HG02973 (cell line): Measurements from ENCODE around the gene ZNF384.

ENCODE experiments used
- ATAC-seq: cut with Tn5 transposase; IDR thresholded peaks from one replicate; pipeline ENCODE4 v1.9.1; 2021; ENCODE audit warnings: moderate library complexity; ENCODE audit not compliant: unreplicated experiment

ZNF384 gene

DNA sequence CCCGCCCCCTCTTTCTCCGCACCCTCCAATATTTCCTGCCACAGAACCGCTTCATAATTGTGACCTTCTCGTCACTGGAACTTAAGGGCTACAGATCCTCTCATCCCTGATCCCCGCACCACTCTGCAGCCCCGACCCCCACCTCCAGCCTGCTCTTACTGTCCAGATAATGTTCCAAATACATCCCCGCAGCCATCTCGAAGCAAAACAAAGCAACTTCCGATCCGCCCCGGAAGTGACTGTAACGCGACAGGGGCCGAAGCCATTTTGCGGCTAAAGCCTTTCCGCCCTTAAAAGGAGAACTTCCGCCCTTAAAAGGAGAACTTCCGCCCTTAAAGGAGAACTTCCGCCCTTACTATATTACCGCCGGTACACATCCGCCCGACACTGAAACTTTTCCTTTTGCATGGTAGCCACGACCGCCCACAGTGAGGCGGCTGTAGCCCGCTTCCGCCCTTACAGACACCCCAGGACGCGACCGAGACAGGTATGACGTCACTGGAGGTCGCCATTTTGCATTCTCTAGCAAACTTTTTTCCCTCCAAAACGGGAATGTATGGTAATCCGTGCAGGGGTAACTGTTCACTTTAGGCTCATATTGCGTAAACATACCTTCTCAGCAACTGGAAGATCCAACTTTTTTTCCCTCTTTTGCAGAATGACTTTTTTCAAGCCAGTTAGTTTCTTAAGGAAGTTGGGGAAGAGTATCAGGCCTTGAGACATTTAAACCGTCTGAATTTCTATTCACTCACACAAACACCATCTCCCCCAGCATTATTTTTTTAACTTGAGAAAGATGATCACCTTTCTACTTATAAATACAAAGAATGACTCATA, 26.1 kb downstream of the ZNF384 start, which contains the start of gene ING4:
ING4 (minus strand) TSS at position 214 of the 837 bp plus-strand sequence; CDS start at position 196, 18 bp downstream.
- ATAC-seq: peak; percentile 84

DNA sequence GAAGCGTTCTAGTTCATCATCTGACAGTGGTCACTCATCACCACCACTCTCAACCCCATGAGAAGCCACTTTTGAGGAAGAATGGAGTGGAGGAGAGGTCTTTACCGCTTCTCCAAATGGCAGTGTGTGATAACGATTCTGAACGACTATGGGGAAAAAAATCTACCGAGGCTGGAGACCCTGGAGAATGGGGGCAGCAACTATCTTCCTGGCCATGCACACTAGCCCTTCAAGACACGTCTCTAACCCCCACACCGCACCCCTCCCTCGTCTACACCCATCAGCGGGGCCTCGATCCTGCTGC, 26.6 kb downstream of the ZNF384 start:
- ATAC-seq: peak; percentile 23

DNA sequence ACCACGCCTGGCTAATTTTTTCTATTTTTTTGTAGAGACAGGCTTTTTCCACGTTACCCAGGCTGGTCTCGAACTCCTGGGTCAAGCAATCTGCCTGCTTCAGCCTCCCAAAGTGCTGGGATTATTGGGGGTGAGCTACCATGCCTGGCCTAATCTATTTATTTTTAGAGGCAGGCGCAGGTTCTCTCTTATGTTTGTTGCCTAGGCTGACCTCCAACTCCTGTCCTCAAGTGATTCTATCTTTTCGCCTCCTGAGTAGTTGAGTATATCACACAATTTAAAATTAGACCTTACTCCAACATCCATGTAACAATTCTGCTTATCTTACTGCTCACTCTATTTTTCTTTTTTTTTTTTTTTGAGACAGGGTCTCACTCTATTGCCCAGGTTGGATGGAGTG, 35.2 kb downstream of the ZNF384 start:
- no peak for ATAC-seq

DNA sequence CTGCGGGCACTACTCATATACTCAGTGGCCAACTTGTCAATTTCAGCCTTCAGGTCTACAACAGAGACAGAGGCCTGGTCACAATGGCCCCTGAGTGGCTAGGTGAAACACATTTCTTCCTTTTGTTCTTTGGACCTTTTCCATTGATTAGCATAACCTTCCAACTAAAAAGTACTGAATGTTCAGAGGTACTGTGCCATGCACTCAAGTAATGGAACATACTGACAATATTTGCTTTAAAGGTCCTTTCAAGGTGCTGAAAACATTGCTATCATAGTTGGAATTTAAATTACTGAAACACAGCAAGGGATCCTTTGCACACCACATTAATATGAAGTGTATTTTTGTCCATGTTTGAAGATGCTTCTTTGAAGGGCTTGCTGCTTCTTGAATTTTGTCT, 35.8 kb downstream of the ZNF384 start:
- ATAC-seq: no peak

DNA sequence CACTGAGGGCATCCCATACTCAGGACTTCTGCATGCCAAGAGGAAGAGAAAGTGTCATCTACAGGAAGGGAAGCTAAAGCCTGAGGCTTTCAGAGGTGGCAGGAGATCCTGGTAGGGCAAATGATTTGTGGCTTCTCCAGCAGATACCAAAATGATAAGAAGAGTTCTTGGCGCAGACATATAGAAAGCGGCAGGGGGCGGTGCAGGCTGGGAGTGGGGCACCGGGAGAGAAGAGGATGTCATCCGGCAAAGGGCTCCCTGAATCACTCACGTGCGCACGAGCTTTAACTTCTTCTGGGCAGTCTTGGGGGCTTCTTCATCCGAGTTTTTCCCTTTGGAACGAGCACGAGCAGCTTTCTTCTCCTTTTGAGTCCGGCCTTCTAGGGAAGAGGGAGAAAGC, 36.8 kb downstream of the ZNF384 start:
- no peak for ATAC-seq

DNA sequence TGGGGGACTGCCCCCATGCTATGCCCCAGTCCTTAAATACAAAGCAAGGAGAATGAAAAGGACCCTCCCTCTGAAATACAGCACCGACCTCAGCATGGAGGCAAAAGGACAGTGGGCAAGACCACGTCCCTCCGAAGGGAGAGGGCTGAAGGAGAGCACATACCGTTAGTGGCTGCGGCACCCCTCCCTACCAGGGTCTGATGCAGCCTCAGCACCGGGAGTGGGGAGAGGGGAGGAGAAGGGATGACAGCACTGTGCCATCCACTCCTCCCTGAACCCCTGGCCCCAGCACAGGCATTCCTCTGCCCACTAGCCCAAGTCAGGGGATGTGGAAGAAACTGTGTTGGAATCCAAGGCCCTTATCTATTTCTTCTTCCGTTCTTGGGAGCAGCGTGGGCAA, 38.3 kb downstream of the ZNF384 start:
- no peak for ATAC-seq

DNA sequence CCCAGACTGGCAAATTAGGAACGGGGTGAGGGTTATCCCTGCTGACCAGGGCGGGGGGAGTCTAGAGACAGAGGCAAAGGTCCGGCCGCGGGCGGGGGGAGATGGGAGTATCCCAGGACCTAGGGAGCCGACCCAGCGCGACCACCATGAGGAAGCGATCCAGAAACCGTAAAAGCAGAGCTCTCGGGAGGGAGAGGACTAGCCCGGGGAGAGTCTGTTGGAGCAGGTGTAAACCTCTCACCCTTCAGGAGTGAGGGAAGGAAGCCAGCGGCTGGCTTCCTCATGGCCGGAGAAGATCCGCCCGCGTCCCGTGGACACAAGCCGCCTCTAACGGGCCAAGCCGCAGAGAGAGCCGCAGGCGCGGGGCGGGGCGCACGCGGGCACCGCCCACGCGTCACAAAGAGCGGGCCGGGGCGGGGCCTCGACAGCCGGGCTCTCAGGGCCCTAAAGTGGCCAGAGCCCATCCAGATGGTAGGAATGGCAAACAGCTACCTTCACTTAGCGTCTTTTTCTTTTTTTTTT, 42.0 kb downstream of the ZNF384 start, which contains the start of gene ACRBP:
ACRBP (minus strand) TSS at position 350 of the 522 bp plus-strand sequence; CDS start at position 284, 66 bp downstream.
- no peak for ATAC-seq

DNA sequence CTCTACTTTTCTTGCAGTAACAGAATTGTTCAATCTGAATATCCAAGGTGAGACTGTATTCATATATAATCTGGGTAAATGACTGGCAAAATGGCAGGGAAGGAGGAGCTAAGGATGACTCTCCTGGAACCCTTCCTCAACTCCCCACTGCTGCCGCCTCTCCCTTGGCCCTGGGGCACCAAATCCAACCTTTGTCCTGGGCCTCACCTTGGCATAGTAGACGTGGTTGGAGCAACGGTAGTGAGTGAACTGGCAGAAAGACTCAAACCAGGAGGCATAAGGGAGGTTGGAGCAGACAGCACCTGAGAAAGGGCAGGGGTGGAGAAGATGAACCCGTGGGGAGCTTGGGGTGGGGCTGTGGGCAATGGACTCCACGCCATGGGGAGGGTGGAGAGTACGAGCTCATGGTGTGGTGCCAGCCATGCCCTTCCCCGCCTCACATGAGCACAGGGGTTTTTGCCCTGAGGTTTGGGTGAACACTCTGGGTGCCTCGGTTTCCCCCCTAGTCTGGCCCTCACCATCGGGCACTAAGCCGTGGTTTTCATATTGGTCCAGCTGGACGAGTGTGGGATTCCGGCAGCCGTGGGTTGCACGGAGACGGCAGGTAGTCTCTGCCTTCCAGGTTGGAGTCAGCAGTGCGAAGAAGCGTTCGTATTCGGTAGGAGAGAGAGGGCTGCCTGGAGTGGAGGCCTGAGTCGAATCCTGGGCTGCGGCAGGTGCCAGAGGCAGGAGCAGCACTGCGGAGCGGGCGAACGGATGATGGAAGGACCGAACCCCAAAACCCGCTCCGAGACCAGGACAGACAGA, 42.7 kb downstream of the ZNF384 start:
- ATAC-seq: no peak

DNA sequence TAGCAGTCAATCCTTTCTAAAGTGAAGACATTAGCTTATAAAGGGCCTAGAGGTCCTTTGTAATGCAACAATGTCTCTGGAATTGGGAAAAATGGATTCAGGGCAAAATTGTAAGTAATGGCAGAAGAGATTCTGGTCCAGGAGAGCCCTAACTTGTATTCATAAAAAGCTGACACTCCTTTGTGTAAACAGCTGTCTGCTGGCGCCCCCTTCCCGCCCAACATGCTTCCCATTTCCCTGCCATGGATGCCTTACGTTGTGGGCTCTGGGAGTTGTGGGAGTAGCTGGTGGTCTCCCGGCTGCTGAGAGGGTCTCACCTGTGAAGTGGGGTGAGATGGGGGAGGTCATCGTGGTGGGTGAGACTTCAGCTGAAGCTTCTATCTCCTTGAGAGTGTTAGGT, 44.3 kb downstream of the ZNF384 start:
- ATAC-seq: no peak

DNA sequence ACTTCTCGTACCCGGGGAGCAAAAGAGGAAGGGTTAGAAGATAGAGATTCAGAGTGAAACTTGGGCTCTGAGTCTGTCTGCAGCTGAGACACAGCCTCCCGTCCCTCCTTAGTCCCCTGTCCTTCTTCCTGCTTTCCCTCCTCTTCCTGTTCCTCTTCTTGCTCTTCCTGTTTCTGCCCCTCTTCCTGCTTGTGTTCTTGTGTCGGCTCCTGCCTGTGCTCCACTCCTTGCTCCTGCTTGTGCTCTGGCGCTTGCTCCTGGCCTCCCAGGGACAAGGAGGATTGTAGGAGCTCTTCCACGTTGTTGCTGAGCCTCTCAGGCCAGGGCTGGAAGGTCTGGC, 44.9 kb downstream of the ZNF384 start:
- ATAC-seq: no peak

DNA sequence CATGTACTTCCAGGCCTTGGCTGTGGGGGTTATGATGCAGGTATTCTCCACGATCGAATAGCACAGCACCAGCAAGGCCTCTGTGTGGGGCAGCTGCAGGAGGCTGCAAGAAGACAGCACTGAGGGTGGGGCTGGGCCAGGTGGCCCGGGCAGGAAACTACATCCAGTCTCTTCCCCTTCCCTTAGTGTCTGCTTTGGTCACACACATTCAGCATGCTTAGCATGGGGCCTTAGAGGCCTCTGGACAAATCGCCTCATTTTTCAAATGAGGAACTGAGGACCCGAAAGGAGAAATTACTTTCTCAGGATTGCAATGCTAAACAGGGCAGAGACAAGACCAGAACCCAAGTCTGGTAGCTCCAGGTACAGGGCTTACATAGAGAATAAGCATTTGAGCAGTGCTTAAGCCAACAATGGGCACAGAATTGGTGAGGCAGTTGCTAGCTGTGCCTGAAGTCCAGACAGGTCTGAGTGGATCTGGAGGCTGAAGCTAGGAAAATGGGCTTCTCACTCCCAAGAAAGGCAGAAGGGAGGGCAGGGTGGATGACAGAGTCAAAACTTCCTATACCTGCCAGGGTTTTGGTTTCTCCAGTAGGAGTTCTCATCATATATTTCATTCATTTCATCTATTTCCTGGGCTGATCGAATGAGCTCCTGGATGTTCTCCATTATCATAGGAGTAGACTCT, 45.5 kb downstream of the ZNF384 start:
- no peak for ATAC-seq

DNA sequence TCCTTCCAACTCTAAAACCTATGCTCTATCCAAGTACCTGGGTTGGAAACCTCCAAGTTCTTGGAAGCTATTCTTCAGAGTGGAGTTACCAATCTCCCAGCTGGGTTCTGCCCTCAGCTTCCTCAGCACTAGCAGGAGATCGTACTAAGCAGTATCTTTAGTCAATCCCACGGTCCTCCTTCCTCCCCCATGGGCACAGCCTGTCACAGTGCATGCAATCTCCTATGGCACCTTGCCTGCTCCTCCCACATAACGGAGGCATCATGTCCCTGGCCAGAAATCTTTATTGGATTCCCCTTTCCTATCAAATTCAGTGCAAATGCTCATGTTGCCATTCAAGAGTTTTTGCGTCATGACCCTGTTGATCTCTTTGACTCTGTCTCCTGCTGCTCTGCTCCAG, 48.0 kb downstream of the ZNF384 start:
- no peak for ATAC-seq

DNA sequence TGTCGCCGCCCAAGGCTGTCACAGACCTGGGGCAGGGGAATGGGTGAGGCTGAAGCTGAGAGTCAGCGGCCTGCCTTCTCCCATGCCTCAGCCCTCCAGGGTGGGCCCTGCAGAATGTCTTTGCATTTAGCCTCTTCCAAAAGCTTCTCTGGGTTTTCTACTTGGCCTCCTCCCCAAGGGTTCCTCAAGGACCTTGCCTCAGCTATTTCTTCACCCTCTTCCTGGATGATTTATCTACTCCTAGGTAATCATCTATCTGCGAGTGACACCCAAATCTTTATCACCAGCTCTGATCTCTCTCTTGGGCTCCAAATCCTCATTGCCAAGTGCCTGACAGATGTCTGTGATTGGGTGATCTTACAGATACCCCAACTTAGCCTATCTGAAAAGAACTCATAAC, 48.7 kb downstream of the ZNF384 start:
- no peak for ATAC-seq

DNA sequence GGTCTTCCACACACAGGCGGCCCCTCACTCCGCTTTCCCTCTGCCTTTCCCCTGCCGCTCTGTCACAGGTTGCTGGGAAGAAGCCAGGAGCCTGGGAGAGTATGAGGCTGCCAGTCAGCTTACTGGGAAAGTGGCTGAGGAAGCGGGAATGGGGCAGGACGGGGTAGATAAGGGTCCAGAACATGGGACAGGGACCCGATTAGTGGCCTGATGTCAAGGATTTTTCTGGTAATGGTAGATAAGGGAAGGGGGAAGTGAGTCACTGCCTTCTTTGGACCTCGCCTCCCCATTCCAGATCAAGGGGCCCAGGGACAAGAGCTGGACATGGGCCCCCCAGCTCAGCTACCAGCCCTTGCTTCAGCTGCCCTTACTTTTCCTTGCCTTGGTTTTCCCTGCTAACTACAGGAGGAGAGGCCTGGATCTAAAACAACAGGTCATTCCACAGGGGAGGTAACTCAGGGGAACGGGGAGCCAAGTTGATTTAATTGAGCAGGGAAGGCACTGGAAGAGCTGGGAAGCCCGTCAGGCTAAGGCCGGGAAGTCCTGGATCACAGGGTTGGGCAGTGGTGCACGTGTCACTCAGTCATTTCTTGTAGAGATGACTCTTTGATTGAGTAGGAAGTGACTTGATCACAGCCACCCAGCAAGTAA, 49.9 kb downstream of the ZNF384 start:
- no peak for ATAC-seq

DNA sequence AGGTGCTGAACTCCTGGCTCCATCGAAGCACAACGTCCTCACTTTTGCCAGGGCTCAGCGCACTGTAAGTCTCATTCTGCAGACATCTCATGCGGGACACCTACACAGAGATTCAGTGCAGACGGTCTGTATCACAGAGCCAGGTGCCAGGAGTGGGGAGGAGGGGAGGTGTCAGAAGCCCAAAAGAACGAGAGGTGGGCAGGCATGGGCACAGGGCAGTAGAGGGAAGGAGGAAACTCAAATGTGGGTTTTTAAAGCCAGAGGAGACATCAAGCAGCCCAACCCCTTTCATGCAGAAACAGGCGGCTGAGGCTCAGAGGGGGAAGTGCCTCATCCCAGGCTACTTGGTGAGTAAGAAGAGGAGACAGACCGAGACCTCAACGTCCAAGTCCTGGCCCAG, 50.9 kb downstream of the ZNF384 start:
- ATAC-seq: no peak

DNA sequence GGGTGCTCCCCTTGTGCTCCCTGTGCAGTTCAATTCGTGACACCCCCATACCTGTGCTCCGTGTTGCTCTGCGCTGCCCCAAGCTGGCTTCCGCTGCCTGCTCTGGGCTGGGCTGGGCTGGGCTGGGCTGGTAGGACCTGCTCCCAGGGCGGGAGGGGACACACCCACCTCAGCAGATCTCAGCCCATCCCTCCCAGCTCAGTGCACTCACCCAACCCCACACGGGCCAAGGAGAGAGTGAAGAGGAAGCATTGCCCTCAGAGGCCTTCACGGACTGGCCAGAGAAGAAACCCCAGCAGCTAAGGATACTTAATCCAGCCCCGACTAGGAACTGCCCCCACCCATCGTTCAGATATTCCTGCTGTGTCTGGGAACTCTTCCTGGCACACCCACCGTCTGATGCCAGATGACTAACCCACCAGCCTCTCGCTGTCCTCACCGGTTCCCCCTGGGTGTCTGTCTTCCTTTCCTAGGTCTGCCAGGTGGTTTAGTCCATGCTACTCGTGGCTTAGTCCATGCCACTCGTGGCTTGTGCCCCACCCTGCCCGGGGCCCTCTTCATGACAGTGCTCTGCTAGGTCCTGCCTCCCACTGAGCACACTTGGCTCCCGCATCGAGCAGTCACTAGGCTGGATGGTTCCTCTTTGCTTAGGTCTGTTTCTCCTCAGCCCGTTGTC, 53.2 kb downstream of the ZNF384 start, which contains the start of gene LPAR5:
LPAR5 (minus strand) TSS at position 104 of the 676 bp plus-strand sequence. CDS start 14,711 bp downstream, outside the sequence.
- no peak for ATAC-seq

DNA sequence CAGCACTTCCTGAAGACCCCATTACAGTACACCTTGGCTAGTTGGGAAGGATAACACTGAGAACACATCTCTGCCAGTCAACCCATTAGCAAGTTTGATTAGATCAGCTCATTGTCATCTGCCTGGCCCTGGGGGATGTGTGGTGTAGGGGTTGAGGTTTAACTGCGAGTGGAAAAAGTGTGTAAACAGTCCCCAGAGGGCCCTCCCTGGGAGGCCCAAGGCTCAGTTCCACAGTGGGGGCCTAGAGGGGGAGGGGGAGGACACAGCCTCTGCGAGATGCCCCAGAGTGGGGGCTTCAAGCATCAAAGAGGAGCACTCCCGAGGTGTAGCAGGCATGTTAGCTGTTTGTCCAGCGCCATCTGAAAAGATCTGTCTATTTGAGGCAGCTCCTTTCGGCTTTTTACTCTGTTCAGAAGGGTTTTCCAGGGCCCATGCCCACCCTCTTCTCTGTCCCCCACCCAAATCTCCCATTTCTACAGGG, 53.8 kb downstream of the ZNF384 start:
- ATAC-seq: no peak

DNA sequence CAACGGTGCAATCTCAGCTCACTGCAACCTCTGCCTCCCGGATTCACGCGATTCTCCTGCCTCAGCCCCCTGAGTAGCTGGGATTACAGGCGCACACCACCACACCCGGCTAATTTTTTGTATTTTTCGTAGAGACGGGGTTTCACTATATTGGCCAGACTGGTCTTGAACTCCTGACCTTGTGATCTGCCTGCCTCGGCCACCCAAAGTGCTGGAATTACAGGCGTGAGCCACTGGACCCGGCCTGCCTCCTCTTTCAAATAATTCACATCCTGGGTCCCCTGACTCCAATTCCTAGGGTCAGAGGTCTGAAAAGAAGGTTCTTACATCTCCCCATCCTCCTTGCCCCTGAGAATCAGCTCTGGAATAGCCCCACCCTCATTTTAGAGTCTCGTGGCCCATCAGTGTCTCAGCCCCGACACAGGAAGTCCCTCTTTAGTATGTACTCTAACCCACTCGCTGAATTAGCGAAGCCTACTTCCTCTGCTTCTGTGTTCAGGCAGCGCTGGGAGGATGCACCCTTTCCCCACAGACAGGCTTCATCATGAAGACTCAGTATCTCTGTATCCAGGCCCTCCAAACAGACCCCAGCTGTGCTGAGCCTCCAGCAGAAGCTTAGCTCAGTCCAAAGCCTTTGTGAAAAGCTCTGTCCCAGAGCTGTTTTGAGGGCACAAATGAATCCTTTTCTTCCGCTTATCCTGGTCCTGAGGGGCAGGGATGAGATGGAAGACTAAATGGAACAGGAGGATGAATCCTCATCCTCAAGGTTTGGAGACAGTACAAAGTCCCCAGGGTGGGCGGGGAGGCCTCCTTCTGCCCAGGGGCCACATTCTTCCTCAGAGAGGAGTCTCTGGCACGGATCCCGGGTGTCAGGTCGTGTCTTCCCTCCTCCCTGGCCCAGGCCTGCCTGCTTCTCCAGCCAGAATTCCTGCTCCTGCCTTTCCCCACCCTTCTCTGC, 56.9 kb downstream of the ZNF384 start:
- ATAC-seq: no peak

DNA sequence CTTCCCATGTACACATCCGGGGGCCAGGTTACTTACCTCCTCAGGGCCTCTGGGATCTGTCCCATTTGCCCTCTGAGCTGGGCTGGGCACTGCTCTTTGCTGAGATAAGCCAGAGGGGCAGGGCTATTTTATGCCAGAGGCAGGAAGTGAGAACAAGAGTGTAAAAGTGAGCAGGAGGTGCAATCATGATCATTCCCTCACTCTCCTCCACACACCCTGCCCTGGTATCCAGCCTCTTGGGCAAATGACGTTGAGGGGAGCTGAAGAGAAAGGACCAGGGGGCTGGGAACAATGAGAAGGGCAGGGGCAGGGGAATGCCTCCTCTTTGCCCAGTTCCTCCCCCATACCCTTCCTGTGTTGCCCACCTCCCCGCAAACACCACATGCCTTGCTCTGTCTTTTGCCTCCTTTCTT, 57.6 kb downstream of the ZNF384 start:
- no peak for ATAC-seq
